ENCODE data around the gene POLR1A. TPM values are rescaled to one million over a fixed set of nuclear protein-coding genes. Genes with fewer than 3 reads are reported as not detected.

Gene POLR1A
- total and polyA plus RNA-seq, 2 of the 8 experiments (the other 6 are each of a cell fraction or from before 2014, with no cell fraction given): 8.9 to 58.1 TPM

DNA sequence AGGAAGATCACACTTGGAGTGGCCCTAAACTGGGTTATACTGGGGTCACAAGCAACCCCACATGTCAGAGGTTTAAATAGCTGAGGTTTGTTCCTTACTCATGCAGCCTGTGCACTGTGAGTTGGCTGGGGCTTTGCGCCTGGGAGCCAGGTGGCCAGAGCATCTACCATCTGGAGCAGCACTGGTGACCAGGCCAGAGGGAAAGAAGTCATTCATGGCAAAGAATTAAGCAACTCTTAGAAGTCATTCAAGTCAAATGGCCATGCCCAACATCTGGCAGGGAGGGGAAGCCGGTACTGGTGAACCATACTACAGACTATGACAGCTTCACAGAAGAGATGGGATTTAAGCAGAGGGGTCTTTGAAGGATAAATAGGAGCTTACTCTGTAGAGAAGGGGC is 90.7 kb downstream of the POLR1A start:
- Histone ChIP-seq H3K27ac (ENCODE audit: low read depth, low read length) (no peak overlapping the region), H3K18ac (ENCODE audit: extremely low read depth, low read length) (no peak overlapping the region), H3K36me3 (ENCODE audit: control insufficient read depth in 2 of 4, insufficient read depth in 4 of 4, low read length in 3 of 4) (no peaks in the 10 kb centered on the region), H3K9ac (replicated peaks in 1 of 4; ENCODE audit: extremely low read depth in 1 of 4, low read depth in 3 of 4, low read length in 3 of 4) (no peak overlapping the region), H3K79me1 (ENCODE audit: low read depth, low read length) (no peaks in the 10 kb centered on the region), H3K27me3 (replicated peaks in 1 of 4; ENCODE audit: control insufficient read depth in 3 of 4, extremely low read depth in 1 of 4, insufficient read depth in 3 of 4, low read length in 3 of 4) (no peaks in the 10 kb centered on the region; a peak in 1 of 7 replicates), H2BK20ac (ENCODE audit: low read length) (no peak overlapping the region), H2BK12ac (ENCODE audit: low read depth, low read length) (no peak overlapping the region), H4K91ac (replicated peaks; ENCODE audit: insufficient read length, low read length) (no peak overlapping the region), H3K4me3 (ENCODE audit: extremely low read depth in 1 of 4, insufficient read depth in 2 of 4, low read depth in 3 of 4, low read length in 4 of 4) (no peak overlapping the region), H3K4me2 (ENCODE audit: insufficient read depth in 1 of 2, low read depth in 2 of 2, low read length in 2 of 2) (no peak overlapping the region), H3K14ac (ENCODE audit: insufficient read length) (no peak overlapping the region), H3K4ac (replicated peaks; ENCODE audit: insufficient read length, low read depth, low read length) (no peak overlapping the region), H4K5ac (ENCODE audit: insufficient read length, low read depth, low read length) (no peak overlapping the region), H3K23me2 (ENCODE audit: low read depth, low read length) (no peaks in the 10 kb centered on the region), H2BK15ac (ENCODE audit: low read length) (no peak overlapping the region), H3K4me1 (replicated peaks in 1 of 4; ENCODE audit: control insufficient read depth in 3 of 4, insufficient read depth in 4 of 4, low read length in 3 of 4) (no peaks in the 10 kb centered on the region), H4K8ac (ENCODE audit: extremely low read depth, insufficient read depth, low read length) (no peak overlapping the region), H3K9me3 (ENCODE audit: insufficient read depth in 2 of 2, low read depth in 1 of 2, low read length in 1 of 2) (peaks cover 8 to 10% of the 10 kb centered on the region in 2 experiments; a peak in 2 of 4 replicates), H3K56ac (replicated peaks; ENCODE audit: insufficient read length, low read depth, low read length) (no peak overlapping the region), H2BK120ac (replicated peaks; ENCODE audit: low read depth, low read length) (no peak overlapping the region), H2AFZ (ENCODE audit: low read length) (no peak overlapping the region), H3K23ac (ENCODE audit: insufficient read length) (no peak overlapping the region), H4K20me1 (replicated peaks in 1 of 2; ENCODE audit: control insufficient read depth in 1 of 2, insufficient read depth in 2 of 2, low read length in 2 of 2) (no peaks in the 10 kb centered on the region), H2BK5ac (ENCODE audit: low read depth, low read length) (no peak overlapping the region), H3K79me2 (ENCODE audit: control insufficient read depth in 1 of 2, insufficient read depth in 2 of 2, low read length in 2 of 2) (no peaks in the 10 kb centered on the region), H2AK5ac (ENCODE audit: low read depth, low read length) (no peak overlapping the region)
- DNase-seq (ENCODE audit: low read depth in 1 of 2, low spot score in 2 of 2) (no peak), FAIRE-seq (no peak)
- CTCF ChIA-PET (ENCODE audit: partially characterized antibody): interaction anchor here (0.9 to 2.1 kb wide), 3 partner anchors 10 to 201 kb away, joined by 3 to 7 read pairs (median 6); no protein-coding TSS in a partner anchor
- POLR2A ChIA-PET (ENCODE audit: partially characterized antibody): interaction anchor here (1.3 kb wide), 1 partner anchor 123 kb away, joined by 3 read pairs; no protein-coding TSS in a partner anchor
- WGBS, 2 experiments (ENCODE audit: extremely low coverage in 1 of 2, insufficient coverage in 1 of 2, insufficient read length in 1 of 2, insufficient replicate concordance in 2 of 2, low coverage in 1 of 2, low lambda C conversion rate in 2 of 2, missing lambda C conversion rate in 1 of 2): 88% methylated on average over 2 of the region's 2 CpGs; no CpG with 5 or more reads in 1 of the 2 experiments
- TF ChIP-seq EZH2 (IDR thresholded peaks at IDR 0.05; ENCODE audit: low read depth, low read length, severe bottlenecking) (no peak), ASH2L (IDR thresholded peaks at IDR 0.05; ENCODE audit: low read length) (no peak), TCF12 (IDR thresholded peaks at IDR 0.05; ENCODE audit: low read depth, low read length) (no peak), NANOG (IDR thresholded peaks at IDR 0.05; ENCODE audit: insufficient read depth, low read depth, low read length, poor library complexity, severe bottlenecking) (no peak), GABPA (IDR thresholded peaks at IDR 0.05; ENCODE audit: borderline replicate concordance, insufficient read depth, low read length) (no peak), SUZ12 (IDR thresholded peaks at IDR 0.05; ENCODE audit: low read length) (no peak), POU5F1 (IDR thresholded peaks at IDR 0.05; ENCODE audit: low read depth, low read length) (no peak), USF2 (IDR thresholded peaks at IDR 0.05; ENCODE audit: low read length) (no peak), RXRA (IDR thresholded peaks at IDR 0.05; ENCODE audit: insufficient read depth, low read depth, low read length) (no peak), CBX8 (IDR thresholded peaks at IDR 0.05; ENCODE audit: borderline replicate concordance, low read depth, low read length) (no peak)

Data from H1 (cell line).